ENCODE measurements around the gene KCNQ1.

The KCNQ1 gene

DNA sequence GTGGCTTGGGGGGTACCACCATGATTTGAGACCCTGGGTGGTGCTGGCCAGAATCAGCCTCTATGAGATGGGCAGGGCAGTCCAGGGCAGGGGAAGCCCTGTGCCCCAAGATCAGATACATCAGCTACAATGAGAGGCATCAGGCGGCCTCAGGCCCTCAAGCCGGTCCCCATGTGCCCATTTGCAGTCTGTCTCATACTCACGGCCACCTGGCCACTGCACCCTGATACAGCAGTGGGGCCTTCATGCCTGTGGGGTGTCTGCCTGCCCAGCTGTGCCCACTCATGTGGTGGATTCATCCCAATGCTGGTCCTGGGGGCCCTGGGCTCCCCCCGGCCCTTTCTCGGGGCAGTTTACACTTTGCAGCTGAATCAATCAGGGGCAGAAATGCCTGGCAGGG, 297.4 kb downstream of the KCNQ1 start:
- no peaks in the 10 kb centered on the region for H3K9me3 ChIP-seq
- DNase-seq, result no peak
- peaks cover under 1% of the 10 kb centered on the region for H3K4me1 ChIP-seq
- H3K4me3 ChIP-seq (ENCODE audit: low read depth, low read length), result no peak overlapping the region
- TF ChIP-seq CTCF (IDR thresholded peaks at IDR 0.05; ENCODE audit: low read depth, low read length), result no peak
- no peaks in the 10 kb centered on the region for H3K27me3 ChIP-seq
- H3K36me3 ChIP-seq, result no peaks in the 10 kb centered on the region

GRCh38 chr11:2742611-2743426, 298.0 kb downstream of the KCNQ1 start:
- H3K27me3 ChIP-seq, result no peaks in the 10 kb centered on the region
- no peaks in the 10 kb centered on the region for H3K9me3 ChIP-seq
- DNase-seq, result no peak
- H3K36me3 ChIP-seq, result no peaks in the 10 kb centered on the region
- no peak for TF ChIP-seq CTCF (IDR thresholded peaks at IDR 0.05; ENCODE audit: low read depth, low read length)
- no peak overlapping the region for H3K4me3 ChIP-seq (ENCODE audit: low read depth, low read length)
- peaks cover 4% of the 10 kb centered on the region for H3K4me1 ChIP-seq

- Histone ChIP-seq H3K9me3 (no peaks in the 10 kb centered on the region), H3K4me3 (ENCODE audit: low read depth, low read length) (no peak overlapping the region), H3K27me3 (no peaks in the 10 kb centered on the region), H3K4me1 (peaks cover 4% of the 10 kb centered on the region), H3K36me3 (no peaks in the 10 kb centered on the region)
- DNase-seq, result no peak
- no peak for TF ChIP-seq CTCF (IDR thresholded peaks at IDR 0.05; ENCODE audit: low read depth, low read length)
Observed at GRCh38 chr11:2743427-2744110, 298.8 kb downstream of the KCNQ1 start.

- TF ChIP-seq CTCF (IDR thresholded peaks at IDR 0.05; ENCODE audit: low read depth, low read length), result no peak
Observed at GRCh38 chr11:2744166-2744565, 299.4 kb downstream of the KCNQ1 start.

DNA sequence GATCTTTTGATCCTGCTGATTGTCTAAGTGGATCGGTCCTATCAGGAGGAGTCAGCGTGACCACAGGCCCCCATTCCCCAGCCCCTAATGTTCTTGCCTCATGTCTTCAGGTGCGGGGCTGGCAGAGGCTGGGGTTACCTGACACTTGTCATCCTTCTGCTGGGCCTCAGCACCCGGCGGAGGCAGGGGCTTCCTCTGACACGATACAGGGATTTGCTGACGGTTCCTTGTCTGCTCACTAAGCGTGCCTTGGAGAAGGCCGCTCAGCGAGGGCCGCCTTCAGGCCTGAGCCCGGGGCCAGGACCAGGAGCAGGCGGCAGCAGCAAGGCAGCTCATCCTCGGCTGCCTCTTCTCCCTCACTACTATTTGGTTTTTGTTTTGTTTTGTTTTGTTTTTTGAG, 300.7 kb downstream of the KCNQ1 start:
- H3K27me3 ChIP-seq, result no peaks in the 10 kb centered on the region
- no peak for TF ChIP-seq CTCF (IDR thresholded peaks at IDR 0.05; ENCODE audit: low read depth, low read length)
- DNase-seq, result no peak

More at GRCh38 chr11:2744166-2744565, 299.4 kb downstream of the KCNQ1 start:
- Histone ChIP-seq H3K36me3 (no peaks in the 10 kb centered on the region), H3K27me3 (no peaks in the 10 kb centered on the region), H3K4me1 (peaks cover 4% of the 10 kb centered on the region), H3K4me3 (ENCODE audit: low read depth, low read length) (no peak overlapping the region), H3K9me3 (no peaks in the 10 kb centered on the region)
- DNase-seq, result no peak

More for the DNA sequence above, 300.7 kb downstream of the KCNQ1 start:
- H3K4me1 ChIP-seq, result peaks cover 4% of the 10 kb centered on the region
- no peaks in the 10 kb centered on the region for H3K9me3 ChIP-seq
- no peaks in the 10 kb centered on the region for H3K36me3 ChIP-seq
- no peak overlapping the region for H3K4me3 ChIP-seq (ENCODE audit: low read depth, low read length)

Data from BE2C (cell line).